Stimulated activated CD8-positive, alpha-beta memory T cell treated with anti-CD3 and anti-CD28 coated beads, Interleukin-4, amount 100 ng/mL, for 48 hours (primary cell): ENCODE data around the gene SLAMF1.
"Not testable (repeated sequence)": the region's sequence is repeated elsewhere in the genome, so short reads cannot be mapped to it uniquely, and the experiment has no call there.

Experiments
- DNase-seq: peaks from one replicate; pipeline ENCODE4 v3.0.0-alpha.2; 2020

The SLAMF1 gene

GRCh38 chr1:160664573-160665051 is 17.8 kb upstream of the SLAMF1 start:
- DNase-seq = no peak

DNA sequence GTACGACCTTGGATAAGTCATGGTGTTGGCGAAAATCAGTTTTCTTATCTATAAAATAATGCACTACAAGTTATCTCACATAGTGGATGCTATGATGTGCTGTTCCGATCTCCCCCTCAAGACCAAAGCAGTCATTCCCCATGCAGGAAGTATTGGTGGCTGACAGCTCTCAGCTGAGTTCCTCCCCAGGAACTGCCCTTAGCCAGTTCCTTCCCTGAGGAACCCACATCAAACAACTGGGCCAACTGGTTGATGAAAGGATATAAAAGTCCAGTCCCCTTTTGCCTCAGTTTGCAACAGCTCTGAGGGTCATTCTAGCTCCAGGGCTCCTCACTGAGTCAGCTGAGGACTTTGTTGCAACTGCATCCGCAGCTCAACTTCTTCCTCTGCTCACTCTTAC is 16.1 kb upstream of the SLAMF1 start:
- no peak for DNase-seq

- DNase-seq = no peak
These were observed 12.7 kb upstream of the SLAMF1 start for GRCh38 chr1:160659566-160659965.

DNA sequence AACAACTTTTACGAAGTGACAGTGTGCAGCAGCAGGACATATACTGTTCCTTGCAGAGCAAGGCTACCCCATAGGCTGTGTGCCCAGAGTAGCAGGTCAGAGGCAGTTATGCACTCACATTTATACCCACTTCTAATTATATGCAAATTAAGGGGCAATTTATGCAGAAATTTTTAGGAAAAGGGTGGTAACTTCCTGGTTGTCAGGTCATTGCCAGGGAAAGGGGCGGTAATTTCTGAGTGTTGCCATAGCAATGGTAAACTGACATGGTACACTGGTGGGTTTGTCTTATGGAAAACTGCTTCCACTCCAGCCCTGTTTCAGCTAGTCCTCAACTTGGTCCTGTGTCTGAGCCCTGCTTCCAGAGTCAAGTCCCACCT is 12.0 kb upstream of the SLAMF1 start:
- DNase-seq = no peak

DNA sequence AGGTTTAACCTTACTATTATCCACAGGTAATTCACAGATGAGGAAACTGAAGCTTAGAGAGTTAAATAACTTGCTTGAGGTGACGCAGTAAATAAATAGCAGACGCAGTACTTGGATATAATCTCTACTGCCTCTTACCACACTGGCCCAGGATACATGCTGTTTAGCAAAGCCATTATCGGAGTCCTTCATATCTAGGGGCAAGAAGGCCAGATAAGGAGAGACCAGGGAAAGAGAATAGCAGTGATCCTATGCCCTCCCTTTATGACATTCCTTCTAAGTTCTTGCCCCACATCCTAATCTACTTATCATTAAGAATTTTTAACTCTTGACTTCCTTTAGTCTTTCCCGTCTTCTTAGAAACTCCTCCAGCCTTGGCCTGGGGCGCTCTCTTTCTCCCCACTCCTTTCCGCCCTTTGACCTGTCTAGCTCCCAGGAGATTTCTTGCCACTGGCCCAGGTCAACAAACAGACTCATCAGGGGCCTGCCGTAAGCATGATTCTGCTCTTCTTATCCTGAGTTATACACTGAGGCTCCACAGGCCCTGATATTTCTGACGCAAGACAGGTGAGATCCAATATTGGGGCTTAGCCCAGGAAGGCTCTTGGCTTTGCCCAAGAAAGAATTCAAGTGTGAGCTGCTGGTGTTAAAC is 11.4 kb upstream of the SLAMF1 start:
- no peak for DNase-seq

DNA sequence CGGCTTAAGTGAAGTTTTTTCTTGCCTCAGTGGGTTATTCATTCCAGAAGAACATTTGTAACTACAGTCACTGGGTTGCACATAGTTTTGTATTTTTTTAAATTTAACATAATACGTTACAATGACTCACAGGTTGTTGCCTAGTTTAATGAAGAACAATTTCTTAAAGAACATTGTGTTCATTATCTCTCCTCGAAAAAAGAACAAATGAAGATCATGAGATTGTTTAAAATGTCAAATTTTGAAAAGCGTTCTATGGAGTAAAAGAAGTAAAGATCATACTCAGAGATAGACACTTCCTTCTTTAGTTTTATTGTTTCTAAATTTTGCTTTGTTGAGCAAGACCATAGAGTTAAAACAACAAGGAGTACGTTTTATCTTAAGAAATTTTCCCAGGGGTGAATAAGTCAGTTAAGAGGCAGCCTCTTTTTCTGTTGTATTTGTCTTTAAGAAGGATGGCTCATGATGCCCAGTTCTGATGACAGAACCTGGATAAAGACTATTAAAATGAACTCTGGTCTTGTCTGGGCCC is 10.5 kb upstream of the SLAMF1 start:
- no peak for DNase-seq

DNA sequence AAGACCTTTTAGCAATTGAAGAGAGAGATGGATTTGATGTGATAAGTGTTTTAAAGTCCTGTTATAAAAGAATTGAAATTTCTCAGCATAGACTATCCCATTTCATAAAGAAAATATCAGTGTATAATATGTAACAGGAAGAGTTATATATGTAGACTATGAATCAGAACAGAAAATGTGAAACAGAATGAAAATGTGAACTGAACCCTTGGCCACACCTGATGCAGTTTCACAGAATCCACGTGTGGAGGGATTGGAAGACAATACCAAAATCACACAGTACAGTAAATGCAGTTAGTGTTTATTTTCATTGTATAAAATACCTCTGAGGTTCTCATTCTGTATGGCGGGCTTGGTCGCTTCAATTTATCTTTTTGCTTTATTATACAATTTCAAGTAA is 9.9 kb upstream of the SLAMF1 start:
- DNase-seq = no peak

- DNase-seq = no peak
These were observed 6.8 kb upstream of the SLAMF1 start for GRCh38 chr1:160653620-160654016.

GRCh38 chr1:160652924-160653619 is 6.2 kb upstream of the SLAMF1 start:
- DNase-seq = no peak

GRCh38 chr1:160652065-160652641 is 5.3 kb upstream of the SLAMF1 start:
- not testable (repeated sequence) for DNase-seq

- no peak for DNase-seq
These were observed 4.7 kb upstream of the SLAMF1 start for GRCh38 chr1:160651433-160652064.

GRCh38 chr1:160647329-160647720 is 481 bp upstream of the SLAMF1 start:
- no peak for DNase-seq

DNA sequence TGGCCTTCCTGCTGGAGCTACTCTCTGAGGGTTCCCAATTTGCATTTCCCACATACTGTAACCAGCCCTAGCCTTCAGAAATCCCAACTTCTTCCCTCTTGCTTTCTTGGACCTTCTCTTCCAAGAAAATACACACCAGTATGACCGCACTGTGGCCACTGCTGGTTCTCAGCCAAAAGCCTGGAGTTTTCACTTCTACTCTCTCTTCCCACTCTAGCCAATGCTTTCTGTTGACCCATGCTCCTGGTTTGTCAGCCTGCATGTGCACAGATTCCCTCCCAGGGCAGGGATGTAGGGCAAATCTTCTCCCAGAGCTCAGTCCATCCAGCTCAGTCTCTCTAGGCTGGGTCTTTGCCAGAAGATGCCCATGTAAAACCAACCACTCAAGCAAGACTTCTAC is 664 bp downstream of the SLAMF1 start:
- peak; percentile 29 for DNase-seq

GRCh38 chr1:160645386-160646130 is 1.3 kb downstream of the SLAMF1 start:
- DNase-seq = peak; percentile 30

- DNase-seq = peak; percentile 27
These were observed 2.4 kb downstream of the SLAMF1 start for GRCh38 chr1:160644399-160644798.

GRCh38 chr1:160643138-160643537 is 3.7 kb downstream of the SLAMF1 start:
- DNase-seq = no peak

DNA sequence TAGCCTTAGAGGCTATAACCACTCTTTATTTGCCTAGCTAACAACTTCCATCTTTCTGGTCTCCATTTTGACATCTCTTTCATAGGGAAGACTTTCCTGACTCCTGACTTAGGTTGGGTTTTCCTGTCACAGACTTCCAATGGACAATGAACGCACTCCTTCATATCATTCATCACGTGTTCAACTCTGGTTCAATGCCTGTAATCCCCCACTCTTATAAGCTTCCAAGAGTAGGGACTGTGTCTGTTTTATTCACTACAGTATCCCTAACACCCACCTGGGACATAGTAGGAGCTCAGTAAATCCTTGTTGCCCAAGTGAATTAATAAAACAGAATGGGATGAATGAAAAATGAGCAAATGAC is 4.6 kb downstream of the SLAMF1 start:
- DNase-seq = no peak

DNA sequence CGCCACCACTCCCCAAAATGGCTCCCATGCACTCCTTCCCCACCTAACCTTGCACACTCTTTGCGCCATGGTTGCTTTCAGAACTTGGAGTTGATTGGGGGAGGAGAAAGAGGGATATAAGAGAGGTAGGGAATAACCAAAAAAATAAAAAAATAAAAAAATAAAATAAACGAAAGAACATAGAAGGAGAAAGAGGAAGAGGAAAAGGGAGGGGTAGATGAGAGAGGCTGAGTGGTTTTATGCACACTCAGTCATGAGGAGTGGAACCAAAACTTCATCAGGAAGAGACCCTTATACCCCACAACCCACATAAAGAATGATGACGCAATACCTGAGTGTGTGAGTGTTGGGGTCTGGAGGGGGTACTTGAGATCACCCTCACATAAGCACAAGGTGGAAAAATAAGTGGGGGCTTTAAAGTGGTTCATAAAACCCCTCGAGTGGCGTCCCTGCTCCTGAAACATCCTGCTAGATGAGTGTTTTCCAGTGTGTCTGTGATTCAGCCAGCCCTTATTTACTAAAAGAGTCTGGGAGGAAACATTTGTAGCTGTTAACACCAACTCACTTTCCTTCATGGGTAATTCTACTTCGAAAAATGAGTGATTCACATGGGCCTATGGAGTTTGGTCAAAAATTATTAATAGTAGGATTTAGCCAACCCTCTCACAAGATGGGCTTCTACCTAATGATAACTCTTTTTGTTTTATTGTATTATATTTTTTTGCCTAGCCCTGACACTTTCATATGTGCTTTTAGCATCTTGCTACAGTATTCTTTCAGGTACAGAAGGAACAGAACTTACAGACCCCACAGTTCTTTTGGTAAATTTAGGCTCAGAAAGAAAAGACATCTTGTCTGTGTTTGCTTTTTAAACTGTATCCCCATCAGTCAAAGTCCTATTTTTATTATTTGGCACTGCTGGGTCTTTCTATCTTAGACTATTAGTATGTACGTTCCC is 5.2 kb downstream of the SLAMF1 start:
- DNase-seq = peak; percentile 64

GRCh38 chr1:160640359-160641123 is 6.3 kb downstream of the SLAMF1 start:
- DNase-seq = no peak

DNA sequence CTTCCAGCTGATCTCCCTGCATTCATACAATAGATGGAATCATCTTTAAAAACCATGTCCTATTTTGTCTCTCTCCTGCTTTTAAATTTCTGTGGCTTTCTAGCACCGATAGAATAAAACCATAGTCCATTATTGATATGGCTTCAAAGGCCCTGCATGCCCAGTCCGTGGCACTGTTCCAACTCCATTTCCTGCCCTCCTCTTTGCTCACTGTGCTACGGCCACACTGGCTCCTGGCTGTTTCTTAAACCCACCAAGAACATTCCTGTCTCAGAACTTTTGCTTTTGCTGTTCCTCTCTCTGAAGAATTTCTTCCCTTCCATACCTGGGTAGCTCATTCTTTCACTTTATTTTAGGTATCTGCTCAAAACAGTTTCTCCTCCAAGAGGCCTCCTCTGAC is 7.2 kb downstream of the SLAMF1 start:
- no peak for DNase-seq

GRCh38 chr1:160638926-160639325 is 7.9 kb downstream of the SLAMF1 start:
- DNase-seq = no peak
